Tibial nerve (tissue), 4 donors: ENCODE data around the gene MACF1. TPM values are rescaled to one million over a fixed set of nuclear protein-coding genes. Genes with fewer than 3 reads are reported as not detected.
A peak's percentile ranks its signal among the peaks of the same experiment; 100 is the strongest.

Experiments
- DNase-seq, 2 donors: peaks; one replicate each; pipeline ENCODE4 v3.0.0-alpha.2; 2019; ENCODE audit warnings: low spot score in 2 of 2
- H3K27ac ChIP-seq, 4 donors: fragments of 200-600 bp; sonication (generic) in 3 of 4; one replicate each; pipeline ENCODE4 v1.5.1; 2017 to 2019; ENCODE audit warnings: mild to moderate bottlenecking in 1 of 4
- H3K27me3 ChIP-seq, 2 donors: fragments of 200-600 bp; sonication (generic) in 1 of 2; one replicate each; pipeline versions ENCODE4 v1.5.1 to v1.6.0; 2017 to 2019
- H3K36me3 ChIP-seq, 3 donors: fragments of 200-600 bp; sonication (generic); one replicate each; pipeline ENCODE4 v1.5.1; 2018 to 2019
- H3K4me1 ChIP-seq, 4 donors: fragments of 200-600 bp; sonication (generic) in 3 of 4; one replicate each; pipeline ENCODE4 v1.5.1; 2017 to 2019
- H3K4me3 ChIP-seq, 4 donors: fragments of 200-600 bp; sonication (generic) in 3 of 4; one replicate each; pipeline ENCODE4 v1.5.1; 2017 to 2019; ENCODE audit warnings: mild to moderate bottlenecking in 1 of 4, moderate library complexity in 1 of 4
- H3K9me3 ChIP-seq, 4 donors: fragments of 200-600 bp; sonication (generic) in 3 of 4; one replicate each; pipeline ENCODE4 v1.5.1; 2017 to 2019
- CTCF ChIP-seq, 5 experiments: fragments of 200-600 bp in 3 of 5; fragments of 450-650 bp in 2 of 5; sonication (generic) in 3 of 5; IDR thresholded peaks; one replicate each; pipeline ENCODE4 v1.5.1; 2016 to 2019; ENCODE audit warnings: antibody characterized with exemption in 5 of 5, mild to moderate bottlenecking in 3 of 5, moderate library complexity in 2 of 5
- EP300 ChIP-seq, 2 donors: sonication (generic); formaldehyde crosslinking; IDR thresholded peaks; one replicate each; pipeline ENCODE4 v1.6.1; 2017; ENCODE audit warnings: antibody characterized with exemption in 2 of 2, mild to moderate bottlenecking in 1 of 2
- POLR2A ChIP-seq, 2 donors: fragments of 450-650 bp; IDR thresholded peaks; one replicate each; pipeline ENCODE4 v1.6.1; 2017; ENCODE audit warnings: antibody characterized with exemption in 2 of 2, mild to moderate bottlenecking in 2 of 2, moderate library complexity in 2 of 2
- WGBS, 2 donors: methylation state at CpG; one replicate each; pipeline ENCODE4 v1.1.5; 2018; 5-methylcytosine and 5-hydroxymethylcytosine counted together
- total RNA-seq, 4 donors: library from RNA; depleted of rRNA; stranded (reverse); fragments of >200 nt; gene quantifications; one replicate each; pipeline ENCODE4 v1.1.0, GENCODE V29; 2016

MACF1 gene
- total RNA-seq, 4 donors from 2014 or later, result 214 to 296 (median 244) TPM

- WGBS, 2 donors, result 56 to 63% methylated on average over 3 to 4 of the region's 4 CpGs
- H3K36me3 ChIP-seq, result peaks cover 0 to 13% (median 0%) of the 10 kb centered on the region in 3 donors
Measured at GRCh38 chr1:39413902-39414528, 209.5 kb downstream of the MACF1 start.

GRCh38 chr1:39415553-39415952 is 211.1 kb downstream of the MACF1 start:
- Histone ChIP-seq H3K27ac (no peak overlapping the region), H3K27me3 (no peaks in the 10 kb centered on the region), H3K4me1 (peaks cover 0 to 90% (median 33%) of the 10 kb centered on the region in 4 donors), H3K4me3 (no peak overlapping the region), H3K9me3 (no peaks in the 10 kb centered on the region), H3K36me3 (peaks cover 0 to 13% (median 0%) of the 10 kb centered on the region in 3 donors)
- WGBS, 2 donors, result 86 to 91% methylated on average over 9 of the region's 9 CpGs
- no peak for DNase-seq
- TF ChIP-seq CTCF (IDR thresholded peaks at IDR 0.05), result no peak
- TF ChIP-seq EP300 (IDR thresholded peaks at IDR 0.05), result no peak
- no peak for TF ChIP-seq POLR2A (IDR thresholded peaks at IDR 0.05)

More at GRCh38 chr1:39413902-39414528, 209.5 kb downstream of the MACF1 start:
- TF ChIP-seq CTCF (IDR thresholded peaks at IDR 0.05) (no peak), POLR2A (IDR thresholded peaks at IDR 0.05) (no peak), EP300 (IDR thresholded peaks at IDR 0.05) (no peak)
- peaks cover 0 to 86% (median 44%) of the 10 kb centered on the region in 4 donors for H3K4me1 ChIP-seq
- H3K9me3 ChIP-seq, result no peaks in the 10 kb centered on the region
- no peak overlapping the region for H3K4me3 ChIP-seq
- DNase-seq, result no peak
- no peaks in the 10 kb centered on the region for H3K27me3 ChIP-seq
- H3K27ac ChIP-seq, result no peak overlapping the region

- Histone ChIP-seq H3K4me3 (no peak overlapping the region), H3K4me1 (peaks cover 0 to 90% (median 23%) of the 10 kb centered on the region in 4 donors), H3K9me3 (no peaks in the 10 kb centered on the region), H3K36me3 (peaks cover 0 to 15% (median 0%) of the 10 kb centered on the region in 3 donors), H3K27me3 (no peaks in the 10 kb centered on the region), H3K27ac (no peak overlapping the region)
- no peak for DNase-seq
- TF ChIP-seq CTCF (IDR thresholded peaks at IDR 0.05), result no peak
- TF ChIP-seq EP300 (IDR thresholded peaks at IDR 0.05), result no peak
- no peak for TF ChIP-seq POLR2A (IDR thresholded peaks at IDR 0.05)
Measured at GRCh38 chr1:39416609-39417008, 212.1 kb downstream of the MACF1 start.

GRCh38 chr1:39418236-39418635 is 213.7 kb downstream of the MACF1 start:
- H3K4me1 ChIP-seq, result peaks cover 0 to 74% (median 16%) of the 10 kb centered on the region in 4 donors

More at GRCh38 chr1:39418236-39418635, 213.7 kb downstream of the MACF1 start:
- H3K27me3 ChIP-seq, result no peaks in the 10 kb centered on the region
- no peak overlapping the region for H3K4me3 ChIP-seq
- TF ChIP-seq CTCF (IDR thresholded peaks at IDR 0.05) (no peak), EP300 (IDR thresholded peaks at IDR 0.05) (no peak), POLR2A (IDR thresholded peaks at IDR 0.05) (no peak)
- H3K27ac ChIP-seq, result peak overlapping the region in 2 of 4 donors; percentile 0 to 4
- WGBS, 2 donors, result 50 to 53% methylated on average over 4 of the region's 4 CpGs
- no peaks in the 10 kb centered on the region for H3K9me3 ChIP-seq
- H3K36me3 ChIP-seq, result peaks cover 0 to 25% (median 0%) of the 10 kb centered on the region in 3 donors
- DNase-seq, result no peak
